ENCODE data around the gene C19orf25.

- TF ChIP-seq POLR2A (IDR thresholded peaks at IDR 0.05), result no peak
- no peak for TF ChIP-seq CTCF (IDR thresholded peaks at IDR 0.05)
- TF ChIP-seq EP300 (IDR thresholded peaks at IDR 0.05), result no peak
Observed at GRCh38 chr19:1435378-1435989, 43.5 kb downstream of the C19orf25 start.
